ENCODE measurements around the gene FCN2. TPM values are rescaled to one million over a fixed set of nuclear protein-coding genes. Genes with fewer than 3 reads are reported as not detected.

Gene FCN2
- total RNA-seq, 6 experiments from 2014 or later: 46.6 to 116 (median 77.3) TPM

DNA sequence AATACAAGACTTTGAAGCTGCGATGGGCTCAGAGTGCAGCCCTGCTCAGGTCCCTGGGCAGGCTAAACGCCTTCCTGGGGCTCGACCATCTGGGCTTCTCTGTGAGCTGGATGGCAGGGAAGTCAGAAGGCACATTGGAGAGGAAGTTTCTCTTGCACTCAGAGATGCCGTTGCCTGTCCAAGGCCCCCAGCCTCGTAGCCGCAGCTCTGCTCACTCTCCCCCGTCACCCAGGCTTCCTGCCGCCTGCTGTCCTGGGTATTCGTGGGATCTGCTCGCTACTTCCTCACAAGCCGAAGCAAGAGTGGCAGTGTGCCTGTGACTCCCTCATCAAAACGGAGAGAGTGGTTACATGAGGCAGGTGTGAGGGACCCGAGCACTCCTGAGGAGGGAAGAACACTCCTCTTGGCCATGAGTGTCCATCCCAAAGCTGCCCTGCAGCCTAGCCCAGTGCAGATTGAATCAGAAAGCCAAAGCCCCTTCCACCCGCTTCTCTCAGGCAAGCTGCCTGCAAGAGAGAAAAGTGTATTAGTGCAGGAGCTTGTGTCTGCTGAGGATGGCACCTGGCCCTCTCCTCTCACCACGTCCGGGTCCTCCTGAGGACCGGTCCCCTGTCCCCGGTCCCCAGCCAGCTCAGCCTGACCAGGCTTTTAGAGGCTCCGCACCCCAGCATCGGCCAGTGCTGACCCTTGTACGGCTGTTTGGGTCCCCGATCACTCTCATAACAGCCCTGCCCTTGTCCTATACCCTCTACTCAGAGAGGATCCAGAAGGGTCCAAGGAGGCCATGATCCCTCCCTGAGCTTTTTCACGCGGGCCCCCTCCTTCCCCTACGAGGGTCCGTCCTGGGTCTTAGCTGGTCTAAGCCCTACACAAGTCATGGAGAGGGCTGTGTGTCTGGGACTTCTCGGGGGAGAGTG, 7.3 kb downstream of the FCN2 start:
- no peaks in the 10 kb centered on the region for H3K9me3 ChIP-seq

DNA sequence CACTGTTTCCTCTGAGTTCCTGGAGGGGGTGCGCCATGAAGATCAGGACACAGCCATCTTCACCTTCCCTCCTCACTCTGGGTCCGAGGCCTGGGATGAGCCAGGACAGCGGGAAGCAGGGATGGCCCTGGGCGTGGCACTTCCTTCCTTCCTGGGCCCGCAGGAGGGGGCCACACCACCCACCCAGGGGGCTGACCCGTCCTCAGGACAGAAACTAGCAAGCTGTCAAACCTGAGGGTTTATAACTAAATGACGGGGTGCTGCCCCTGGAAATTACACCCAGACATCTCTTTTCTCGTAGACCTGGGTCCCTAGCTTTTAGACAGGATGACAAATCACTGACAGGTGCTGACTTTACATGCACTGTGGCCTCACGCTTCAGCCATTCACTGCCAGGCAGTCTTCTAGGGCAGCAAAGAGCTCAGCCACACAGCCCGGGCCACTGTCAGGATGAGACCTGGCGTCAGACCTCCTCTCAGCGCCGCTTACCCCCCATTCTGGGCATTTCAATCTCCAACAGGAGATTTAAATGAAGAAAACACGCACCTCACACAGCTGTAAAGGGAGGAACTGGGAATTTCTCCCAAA, 8.1 kb downstream of the FCN2 start:
- Histone ChIP-seq H3K27ac (no peak overlapping the region), H3K27me3 (no peaks in the 10 kb centered on the region), H3K9me3 (no peaks in the 10 kb centered on the region), H3K36me3 (no peaks in the 10 kb centered on the region), H3K4me1 (no peaks in the 10 kb centered on the region), H3K4me3 (no peak overlapping the region)
- no peak for TF ChIP-seq POLR2A (IDR thresholded peaks at IDR 0.05)
- TF ChIP-seq, protein P1, sequence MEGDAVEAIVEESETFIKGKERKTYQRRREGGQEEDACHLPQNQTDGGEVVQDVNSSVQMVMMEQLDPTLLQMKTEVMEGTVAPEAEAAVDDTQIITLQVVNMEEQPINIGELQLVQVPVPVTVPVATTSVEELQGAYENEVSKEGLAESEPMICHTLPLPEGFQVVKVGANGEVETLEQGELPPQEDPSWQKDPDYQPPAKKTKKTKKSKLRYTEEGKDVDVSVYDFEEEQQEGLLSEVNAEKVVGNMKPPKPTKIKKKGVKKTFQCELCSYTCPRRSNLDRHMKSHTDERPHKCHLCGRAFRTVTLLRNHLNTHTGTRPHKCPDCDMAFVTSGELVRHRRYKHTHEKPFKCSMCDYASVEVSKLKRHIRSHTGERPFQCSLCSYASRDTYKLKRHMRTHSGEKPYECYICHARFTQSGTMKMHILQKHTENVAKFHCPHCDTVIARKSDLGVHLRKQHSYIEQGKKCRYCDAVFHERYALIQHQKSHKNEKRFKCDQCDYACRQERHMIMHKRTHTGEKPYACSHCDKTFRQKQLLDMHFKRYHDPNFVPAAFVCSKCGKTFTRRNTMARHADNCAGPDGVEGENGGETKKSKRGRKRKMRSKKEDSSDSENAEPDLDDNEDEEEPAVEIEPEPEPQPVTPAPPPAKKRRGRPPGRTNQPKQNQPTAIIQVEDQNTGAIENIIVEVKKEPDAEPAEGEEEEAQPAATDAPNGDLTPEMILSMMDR (IDR thresholded peaks at IDR 0.05): no peak
- 49% methylated on average over 5 of the region's 14 CpGs for WGBS (ENCODE audit: insufficient coverage, low coverage, low lambda C conversion rate, missing lambda C conversion rate)
- ATAC-seq: peak in 3 of 4 donors; percentile 5 to 22 (median 6)
- peak in 1 of 3 donors; percentile 52 for DNase-seq
- intact Hi-C loops (cut with DNase I): no loop called here

More for the DNA sequence above, 7.3 kb downstream of the FCN2 start:
- no peaks in the 10 kb centered on the region for H3K27me3 ChIP-seq
- intact Hi-C loops (cut with DNase I): no loop called here
- TF ChIP-seq POLR2A (IDR thresholded peaks at IDR 0.05): no peak
- TF ChIP-seq, protein P1 (IDR thresholded peaks at IDR 0.05): no peak
- no peaks in the 10 kb centered on the region for H3K4me1 ChIP-seq
- peak in 1 of 4 donors; percentile 2 for ATAC-seq
- H3K27ac ChIP-seq: no peak overlapping the region
- H3K4me3 ChIP-seq: no peak overlapping the region
- 33% methylated on average over 5 of the region's 27 CpGs for WGBS (ENCODE audit: insufficient coverage, low coverage, low lambda C conversion rate, missing lambda C conversion rate)
- peak in 1 of 3 donors; percentile 46 for DNase-seq
- H3K36me3 ChIP-seq: no peaks in the 10 kb centered on the region

DNA sequence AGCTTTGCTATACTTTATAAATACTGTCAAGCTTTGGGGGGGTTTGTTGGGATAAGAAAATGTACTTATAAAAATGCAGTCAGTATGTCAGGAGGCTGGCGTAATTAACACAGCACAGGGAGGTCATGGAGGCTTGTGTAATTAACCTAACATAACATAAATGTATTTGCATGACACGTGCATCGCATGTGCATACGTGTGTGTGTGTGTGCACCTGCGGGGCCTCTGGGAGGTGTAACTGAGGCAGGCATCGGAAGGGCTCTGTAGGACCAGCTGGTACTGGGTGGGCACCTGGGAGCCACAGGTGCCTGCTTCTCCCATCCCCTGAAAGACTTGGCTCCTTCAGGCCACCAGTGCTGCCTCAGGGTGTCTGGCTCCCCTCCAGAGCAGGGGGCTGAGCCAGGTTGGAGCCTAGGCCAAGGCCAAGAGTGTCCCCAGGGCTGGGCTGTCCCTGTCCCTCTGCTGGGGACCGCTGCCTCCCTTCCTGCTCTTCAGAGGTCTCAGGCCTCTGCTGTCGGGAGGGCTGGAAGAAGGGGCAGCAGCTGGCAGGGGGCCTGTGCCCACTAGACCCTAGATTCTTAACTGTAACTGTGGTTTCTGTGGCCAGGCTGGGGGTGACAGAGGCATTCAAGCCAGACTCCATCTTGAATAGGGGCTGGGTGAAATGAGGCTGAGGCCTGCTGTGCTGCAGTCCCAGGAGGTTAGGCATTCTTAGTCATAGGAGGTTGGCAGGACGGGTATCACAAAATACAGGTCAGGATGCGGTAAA, 9.0 kb downstream of the FCN2 start:
- no peak for TF ChIP-seq POLR2A (IDR thresholded peaks at IDR 0.05)
- TF ChIP-seq, protein P1 (IDR thresholded peaks at IDR 0.05): no peak
- DNase-seq (peak in 2 of 3 donors; percentile 46 to 49), ATAC-seq (peak; percentile 9 to 32 (median 20))

DNA sequence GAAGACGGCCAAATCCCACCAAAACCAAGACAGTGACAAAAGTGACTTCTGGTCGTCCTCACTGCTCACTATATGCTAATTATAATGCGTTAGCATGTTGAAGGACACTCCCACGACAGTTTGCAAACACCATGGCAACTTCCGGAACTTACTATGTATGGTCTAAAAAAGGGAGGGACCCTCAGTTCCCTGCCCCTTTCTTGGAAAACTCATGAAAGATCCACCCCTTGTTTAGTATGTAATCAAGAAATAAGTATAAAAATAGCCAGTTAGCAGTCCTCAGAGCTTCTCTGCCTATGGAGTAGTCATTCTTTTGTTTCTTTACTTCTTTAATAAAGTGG, 9.5 kb downstream of the FCN2 start:
- ATAC-seq (peak; percentile 3 to 15 (median 4)), DNase-seq (no peak)
- no peak overlapping the region for H3K27ac ChIP-seq
- H3K9me3 ChIP-seq: no peaks in the 10 kb centered on the region
- intact Hi-C loops (cut with DNase I): no loop called here
- no peaks in the 10 kb centered on the region for H3K27me3 ChIP-seq
- no peak for TF ChIP-seq POLR2A (IDR thresholded peaks at IDR 0.05)
- TF ChIP-seq, protein P1 (IDR thresholded peaks at IDR 0.05): no peak
- H3K4me3 ChIP-seq: no peak overlapping the region
- no peaks in the 10 kb centered on the region for H3K4me1 ChIP-seq
- WGBS (ENCODE audit: insufficient coverage, low coverage, low lambda C conversion rate, missing lambda C conversion rate): 37% methylated on average over 2 of the region's 5 CpGs
- H3K36me3 ChIP-seq: no peaks in the 10 kb centered on the region

More for the DNA sequence above, 9.0 kb downstream of the FCN2 start:
- no peaks in the 10 kb centered on the region for H3K36me3 ChIP-seq
- no peak overlapping the region for H3K4me3 ChIP-seq
- 49% methylated on average over 4 of the region's 10 CpGs for WGBS (ENCODE audit: insufficient coverage, low coverage, low lambda C conversion rate, missing lambda C conversion rate)
- H3K27me3 ChIP-seq: no peaks in the 10 kb centered on the region
- no peak overlapping the region for H3K27ac ChIP-seq
- no peaks in the 10 kb centered on the region for H3K4me1 ChIP-seq
- no peaks in the 10 kb centered on the region for H3K9me3 ChIP-seq
- intact Hi-C loops (cut with DNase I): no loop called here
